Nephron progenitor cell (in vitro differentiated cells): Measurements from ENCODE around the gene ANXA11.

Experiments used
- DNase-seq: peaks from one replicate; pipeline ENCODE4 v3.0.0; 2021
- H3K27ac Mint-ChIP-seq: 2 replicates; pipeline ENCODE4 v1.8.0; 2021; ENCODE audit warnings: mild to moderate bottlenecking, moderate library complexity, mixed read lengths
- H3K27me3 Mint-ChIP-seq: 2 replicates; pipeline ENCODE4 v1.8.0; 2021; ENCODE audit warnings: mild to moderate bottlenecking, low read depth, mixed read lengths; ENCODE audit not compliant: poor library complexity
- H3K36me3 Mint-ChIP-seq: 2 replicates; pipeline ENCODE4 v1.8.0; 2021; ENCODE audit warnings: low read depth, mixed read lengths
- H3K4me1 Mint-ChIP-seq: 2 replicates; pipeline ENCODE4 v1.8.0; 2021; ENCODE audit warnings: mixed read lengths
- H3K4me3 Mint-ChIP-seq: 2 replicates; pipeline ENCODE4 v1.8.0; 2021; ENCODE audit warnings: mild to moderate bottlenecking, moderate library complexity, mixed read lengths
- H3K9me3 Mint-ChIP-seq: 2 replicates; pipeline ENCODE4 v1.8.0; 2021; ENCODE audit warnings: mild to moderate bottlenecking, moderate library complexity, mixed read lengths
- CTCF ChIP-seq: fragments of 200-600 bp; sonication (generic); IDR thresholded peaks from 2 replicates; pipeline ENCODE4 v1.5.0; 2021; ENCODE audit warnings: antibody characterized with exemption

The ANXA11 gene

DNA sequence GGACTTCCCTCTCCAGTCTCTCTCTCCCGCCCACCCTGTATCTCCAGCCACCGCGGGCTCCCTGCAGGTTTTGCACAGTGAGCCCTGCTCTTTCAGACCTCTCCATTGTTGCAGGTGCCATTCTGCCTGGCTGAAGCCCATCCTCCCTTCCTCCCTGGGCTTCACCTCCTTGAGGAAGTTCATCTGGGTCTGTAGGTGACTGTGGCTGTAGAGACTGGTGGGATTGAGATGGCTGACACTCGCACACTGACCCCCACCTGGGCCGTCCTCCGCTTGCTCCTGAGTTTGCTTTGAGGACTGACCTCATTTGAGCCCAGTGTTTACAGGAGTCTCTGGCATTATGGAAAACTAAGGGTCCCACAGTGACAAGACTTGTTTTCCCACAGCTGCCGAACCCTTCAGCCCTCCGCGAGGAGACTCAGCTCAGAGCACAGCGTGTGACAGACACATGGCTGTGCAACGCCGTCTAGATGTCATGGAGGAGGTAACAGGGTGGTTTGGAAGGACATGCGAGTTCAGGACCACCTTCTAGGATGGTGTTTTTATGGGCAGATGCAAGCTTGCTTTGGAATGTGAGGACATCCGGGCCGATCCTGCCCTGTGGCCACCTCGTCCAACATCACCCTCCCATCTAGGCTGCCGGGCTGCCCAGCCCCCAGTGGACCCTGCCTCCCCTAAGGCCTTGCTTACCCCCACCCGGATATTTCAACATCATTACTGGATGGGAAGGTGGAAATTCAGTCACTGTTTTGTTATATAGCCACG is 63.5 kb downstream of the ANXA11 start:
- no peak for TF ChIP-seq CTCF
- Mint-ChIP-seq H3K4me1 (no peaks in the 10 kb centered on the region), H3K27ac (no peak overlapping the region), H3K9me3 (no peaks in the 10 kb centered on the region), H3K4me3 (no peak overlapping the region), H3K36me3 (no peaks in the 10 kb centered on the region), H3K27me3 (peaks cover 23% of the 10 kb centered on the region)
- no peak for DNase-seq

- no peaks in the 10 kb centered on the region for H3K4me1 Mint-ChIP-seq
- DNase-seq: no peak
- no peaks in the 10 kb centered on the region for H3K9me3 Mint-ChIP-seq
- no peaks in the 10 kb centered on the region for H3K36me3 Mint-ChIP-seq
- H3K27me3 Mint-ChIP-seq: peaks cover 26% of the 10 kb centered on the region
- no peak for TF ChIP-seq CTCF
- no peak overlapping the region for H3K4me3 Mint-ChIP-seq
- no peak overlapping the region for H3K27ac Mint-ChIP-seq
Observed at GRCh38 chr10:80140251-80140650, 65.1 kb downstream of the ANXA11 start.

- no peaks in the 10 kb centered on the region for H3K36me3 Mint-ChIP-seq
- H3K27ac Mint-ChIP-seq: peak overlapping the region; percentile 84
- peaks cover 28% of the 10 kb centered on the region for H3K27me3 Mint-ChIP-seq
- TF ChIP-seq CTCF: no peak
- H3K4me1 Mint-ChIP-seq: no peaks in the 10 kb centered on the region
- no peaks in the 10 kb centered on the region for H3K9me3 Mint-ChIP-seq
- no peak for DNase-seq
- H3K4me3 Mint-ChIP-seq: no peak overlapping the region
Observed at GRCh38 chr10:80139265-80139664, 66.1 kb downstream of the ANXA11 start.

DNA sequence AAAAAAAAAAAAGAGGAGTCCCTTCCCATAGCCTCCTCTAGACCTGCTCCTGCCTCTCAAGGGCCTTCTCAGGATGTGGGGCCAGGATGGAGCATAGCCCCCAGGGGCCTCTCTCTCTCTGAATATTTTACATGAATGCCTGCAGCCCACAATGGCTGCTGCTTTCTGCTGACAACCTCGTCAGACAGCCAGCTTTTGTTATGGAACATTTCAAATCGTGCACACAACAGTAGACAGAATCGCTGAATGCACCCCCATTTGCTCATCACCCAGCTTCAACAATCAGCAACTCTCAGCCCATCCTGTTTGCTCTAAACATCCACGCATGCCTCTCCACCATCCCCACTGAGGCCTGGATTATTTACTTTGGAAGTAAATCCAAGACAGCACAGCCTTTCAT is 67.4 kb downstream of the ANXA11 start:
- Mint-ChIP-seq H3K27ac (no peak overlapping the region), H3K4me1 (peaks cover 2% of the 10 kb centered on the region), H3K36me3 (no peaks in the 10 kb centered on the region), H3K9me3 (no peaks in the 10 kb centered on the region), H3K4me3 (no peak overlapping the region), H3K27me3 (peaks cover 35% of the 10 kb centered on the region)
- DNase-seq: no peak
- no peak for TF ChIP-seq CTCF

- Mint-ChIP-seq H3K4me1 (peaks cover 6% of the 10 kb centered on the region), H3K36me3 (no peaks in the 10 kb centered on the region), H3K4me3 (no peak overlapping the region), H3K27ac (no peak overlapping the region), H3K9me3 (no peaks in the 10 kb centered on the region), H3K27me3 (peaks cover 42% of the 10 kb centered on the region)
- no peak for DNase-seq
- TF ChIP-seq CTCF: no peak
Observed at GRCh38 chr10:80137031-80137862, 68.1 kb downstream of the ANXA11 start.
